Right kidney (tissue), 1 donor: ENCODE data around the gene GALNT9.

Source experiments
- DNase-seq: peaks from one replicate; pipeline ENCODE4 v3.0.0-alpha.2; 2016

The GALNT9 gene

DNA sequence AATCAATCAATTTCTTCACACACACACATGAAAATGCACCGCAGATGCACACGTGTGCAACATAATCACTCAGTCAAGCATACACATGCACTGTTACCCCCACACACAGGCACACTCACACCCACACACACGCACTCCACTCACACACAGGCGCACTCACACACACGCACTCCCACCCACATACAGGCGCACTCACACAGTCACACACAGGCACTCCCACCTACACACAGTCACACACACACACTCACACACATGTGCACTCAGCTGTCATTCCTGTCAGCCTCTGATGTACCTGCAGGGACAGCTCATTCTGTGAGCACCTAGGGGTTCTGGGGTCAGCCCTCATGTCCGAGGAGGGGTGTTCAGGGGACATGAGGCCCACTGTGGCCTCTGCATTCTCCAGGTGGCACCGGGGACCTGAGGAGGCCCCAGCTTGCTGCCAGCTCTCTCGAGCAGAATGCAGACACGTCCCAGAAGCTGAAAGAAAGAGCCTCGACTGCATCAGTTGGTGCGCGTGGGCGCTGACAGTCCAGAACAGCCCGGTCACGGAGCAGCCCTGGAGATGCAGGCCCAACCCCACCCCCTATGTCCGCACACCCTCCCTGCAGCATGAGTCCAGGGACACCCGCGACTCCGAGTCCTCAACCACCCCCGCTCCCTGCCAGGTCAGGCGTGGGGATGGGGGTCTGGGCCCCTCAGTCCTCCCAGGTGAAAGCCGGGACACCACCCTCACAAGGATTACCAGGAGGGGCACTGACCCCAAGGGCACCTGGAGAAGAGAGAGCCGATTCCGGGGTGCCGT is 115.8 kb downstream of the GALNT9 start:
- DNase-seq, result no peak

- DNase-seq, result no peak
These were observed 117.6 kb downstream of the GALNT9 start for GRCh38 chr12:132211816-132212215.

- no peak for DNase-seq
These were observed 118.1 kb downstream of the GALNT9 start for GRCh38 chr12:132211326-132211725.

DNA sequence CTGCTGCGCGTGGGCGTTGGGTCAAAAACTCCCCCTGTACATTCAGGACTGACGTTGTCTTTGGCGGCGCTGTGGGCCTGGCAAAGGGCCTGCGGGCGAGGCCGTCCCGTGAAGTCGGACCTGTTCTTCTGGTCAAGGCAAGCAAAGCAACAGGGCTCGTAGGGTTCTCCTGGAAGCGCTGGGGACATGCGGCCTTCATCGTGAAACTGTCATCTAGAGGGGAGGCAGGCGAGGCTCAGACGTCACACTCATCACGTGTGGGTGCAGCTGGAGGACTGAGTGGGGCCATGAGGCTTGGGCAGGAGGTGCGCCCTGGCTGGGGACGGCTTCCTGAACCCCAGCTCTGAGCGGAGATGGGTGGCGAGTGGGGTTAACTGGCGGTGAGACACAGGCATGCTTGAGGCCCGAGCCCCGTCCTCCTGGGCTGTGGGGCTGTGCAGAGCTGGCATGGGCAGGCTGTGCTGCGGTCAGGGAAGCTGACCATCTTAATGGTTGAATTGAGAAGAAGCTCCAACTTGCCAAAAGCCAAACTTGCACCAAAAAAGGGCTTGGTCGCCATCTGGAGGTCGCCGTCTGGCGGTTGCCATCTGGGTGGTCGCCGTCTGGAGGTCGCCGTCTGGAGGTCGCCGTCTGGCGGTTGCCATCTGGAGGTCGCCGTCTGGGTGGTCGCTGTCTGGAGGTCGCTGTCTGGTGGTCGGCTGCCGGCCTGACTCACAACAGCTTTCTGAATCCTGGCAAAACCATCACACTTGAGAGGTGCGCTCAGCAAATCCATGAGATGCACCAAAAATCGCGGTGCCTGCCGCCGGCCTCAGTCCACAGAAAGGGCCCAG is 119.0 kb downstream of the GALNT9 start:
- no peak for DNase-seq

DNA sequence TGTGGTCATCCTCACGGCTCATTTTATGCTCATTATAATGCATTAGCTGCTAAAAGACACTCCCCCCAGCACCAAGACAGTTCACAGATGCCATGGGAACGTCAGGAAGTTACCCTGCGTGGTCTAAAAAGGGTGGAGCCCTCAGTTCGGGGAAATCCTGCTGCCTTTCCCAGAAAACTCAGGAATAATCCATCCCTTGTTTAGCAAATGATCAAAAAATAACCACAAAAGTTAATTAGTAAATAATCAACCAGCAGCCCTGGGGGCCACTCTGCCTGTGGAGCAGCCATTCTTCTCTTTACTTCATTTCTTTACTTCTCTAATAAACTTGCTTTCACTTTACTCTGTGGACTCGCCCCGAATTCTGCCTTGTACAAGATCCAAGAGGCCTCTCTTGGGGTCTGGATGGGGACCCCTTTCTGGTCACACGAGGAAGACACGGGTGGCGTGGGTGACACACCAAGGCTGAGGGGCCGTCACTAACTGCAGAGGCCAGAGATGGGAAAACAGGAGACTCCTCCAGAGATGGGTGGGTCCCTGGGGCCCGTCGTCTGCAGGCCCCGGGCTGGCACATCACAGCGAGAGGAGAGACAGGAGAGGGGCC is 119.7 kb downstream of the GALNT9 start:
- DNase-seq, result no peak

DNA sequence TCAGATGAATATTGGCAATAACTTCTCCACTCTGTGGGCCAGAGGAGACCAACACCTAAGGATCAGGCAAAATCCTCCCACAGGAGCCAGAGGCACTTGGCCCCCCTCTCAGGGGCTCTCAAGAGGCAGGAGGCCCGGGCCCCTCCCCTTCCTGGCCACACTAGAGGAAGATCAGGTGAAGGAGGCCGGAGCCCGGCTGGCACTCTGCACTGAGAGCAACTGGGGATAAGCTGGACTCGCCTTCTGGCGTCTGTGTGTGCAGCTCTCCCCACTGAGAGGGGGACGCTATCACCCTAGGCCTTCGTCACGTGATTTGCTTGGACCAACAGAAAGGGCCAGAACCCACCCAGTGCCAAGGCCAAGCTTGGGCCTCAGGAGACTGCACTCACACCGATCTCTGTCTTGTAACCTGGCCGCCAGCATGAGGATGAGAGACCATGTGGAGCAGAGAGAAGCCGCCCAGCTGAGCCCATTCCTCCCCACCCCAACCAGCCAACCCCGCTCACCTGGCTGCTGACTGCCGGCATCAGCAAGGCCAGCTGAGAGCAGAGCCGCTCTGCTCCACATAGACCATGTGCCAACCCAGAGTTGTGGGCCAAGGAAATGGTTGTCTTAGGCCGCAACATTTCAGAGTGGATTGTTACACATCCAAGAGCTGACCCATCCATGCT is 121.1 kb downstream of the GALNT9 start:
- no peak for DNase-seq

DNA sequence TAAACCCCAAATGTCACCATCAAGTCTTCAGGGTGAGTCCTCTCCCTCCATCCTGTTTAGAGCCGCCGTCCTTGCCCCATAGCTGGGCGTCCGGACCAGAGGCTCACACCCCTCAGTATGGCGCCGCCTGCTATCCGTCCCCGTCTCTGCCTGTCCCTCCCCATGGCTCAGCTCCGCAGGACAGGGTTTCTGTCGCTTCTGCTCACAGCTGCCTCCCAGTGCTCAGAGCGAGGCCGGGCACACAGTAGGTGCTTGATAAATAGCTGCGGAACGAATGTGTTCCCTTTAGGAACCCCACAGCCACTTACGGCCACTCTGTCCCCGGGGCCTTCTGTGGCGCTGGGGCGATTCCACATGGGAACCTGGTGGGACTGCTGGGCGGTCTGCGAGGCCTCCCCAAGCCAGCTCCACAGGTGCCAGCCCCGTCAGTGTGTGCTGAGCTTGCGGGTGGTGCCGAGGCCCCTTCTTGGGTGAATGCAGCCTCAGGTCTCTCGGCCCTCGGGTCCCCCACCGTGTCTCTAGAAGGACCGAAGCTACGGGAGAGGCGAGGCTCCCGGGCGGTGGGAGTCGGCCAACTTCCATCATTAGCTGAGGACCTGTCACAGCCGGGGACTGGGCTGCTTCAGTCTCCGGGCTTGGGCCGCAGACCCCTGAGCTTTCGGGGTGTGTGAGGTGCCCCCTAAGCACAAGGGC is 122.2 kb downstream of the GALNT9 start:
- no peak for DNase-seq

DNA sequence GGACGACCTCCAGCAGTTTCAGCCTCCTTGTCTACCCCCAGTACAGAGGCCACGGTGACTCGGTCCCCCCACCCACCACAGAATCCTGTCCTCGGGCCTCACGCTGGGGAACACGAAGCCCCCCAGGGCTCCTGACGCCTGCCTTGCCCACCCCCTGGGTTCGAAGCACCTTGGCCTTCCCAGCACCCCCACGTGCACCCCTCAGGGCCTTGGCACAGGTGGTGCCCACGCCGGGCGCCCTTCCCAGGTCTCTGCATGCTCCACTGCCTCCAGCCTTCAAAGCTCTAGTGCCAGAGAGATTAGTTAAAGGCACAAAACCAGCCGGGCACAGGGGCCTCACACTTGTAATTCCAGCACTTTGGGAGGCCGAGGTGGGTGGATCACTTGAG is 123.3 kb downstream of the GALNT9 start:
- no peak for DNase-seq

GRCh38 chr12:132205271-132206045 is 123.9 kb downstream of the GALNT9 start:
- peak; percentile 76 for DNase-seq

- DNase-seq, result no peak
These were observed 124.6 kb downstream of the GALNT9 start for GRCh38 chr12:132204793-132205270.

DNA sequence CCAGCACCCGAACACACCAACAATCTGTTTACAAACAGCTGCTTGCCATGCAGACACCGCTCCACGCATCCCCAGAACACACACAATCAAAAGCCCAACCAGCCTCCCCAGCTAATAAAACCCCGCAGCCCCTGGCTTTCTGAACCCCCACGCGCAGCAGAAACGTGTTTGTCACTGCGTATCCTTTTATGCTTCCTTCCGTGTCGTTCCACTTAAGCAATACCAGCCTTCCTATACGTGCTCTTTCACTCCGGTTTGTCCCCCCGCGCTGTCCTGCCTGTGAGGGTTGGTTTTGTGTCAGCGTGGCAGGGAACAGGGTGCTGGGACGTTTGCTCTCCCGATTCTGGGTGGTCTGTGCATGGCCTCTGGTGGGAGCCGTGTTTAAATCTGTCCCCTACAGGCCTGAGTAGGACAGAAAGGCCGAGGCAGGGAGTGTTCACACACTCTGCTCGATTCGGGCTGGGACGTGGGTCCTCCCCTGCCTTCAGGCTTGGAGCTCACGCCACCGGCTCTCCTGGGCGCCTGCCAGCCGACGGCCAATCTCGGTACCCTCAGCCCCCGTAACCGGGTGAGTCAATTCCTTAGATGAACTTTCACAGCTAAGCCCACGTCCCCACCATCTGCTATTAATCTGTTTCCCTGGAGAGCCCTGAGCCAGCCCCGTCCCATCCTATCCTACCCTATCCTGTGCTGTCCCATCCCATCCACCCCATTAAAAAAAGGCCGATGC is 125.2 kb downstream of the GALNT9 start:
- peak; percentile 57 for DNase-seq

DNA sequence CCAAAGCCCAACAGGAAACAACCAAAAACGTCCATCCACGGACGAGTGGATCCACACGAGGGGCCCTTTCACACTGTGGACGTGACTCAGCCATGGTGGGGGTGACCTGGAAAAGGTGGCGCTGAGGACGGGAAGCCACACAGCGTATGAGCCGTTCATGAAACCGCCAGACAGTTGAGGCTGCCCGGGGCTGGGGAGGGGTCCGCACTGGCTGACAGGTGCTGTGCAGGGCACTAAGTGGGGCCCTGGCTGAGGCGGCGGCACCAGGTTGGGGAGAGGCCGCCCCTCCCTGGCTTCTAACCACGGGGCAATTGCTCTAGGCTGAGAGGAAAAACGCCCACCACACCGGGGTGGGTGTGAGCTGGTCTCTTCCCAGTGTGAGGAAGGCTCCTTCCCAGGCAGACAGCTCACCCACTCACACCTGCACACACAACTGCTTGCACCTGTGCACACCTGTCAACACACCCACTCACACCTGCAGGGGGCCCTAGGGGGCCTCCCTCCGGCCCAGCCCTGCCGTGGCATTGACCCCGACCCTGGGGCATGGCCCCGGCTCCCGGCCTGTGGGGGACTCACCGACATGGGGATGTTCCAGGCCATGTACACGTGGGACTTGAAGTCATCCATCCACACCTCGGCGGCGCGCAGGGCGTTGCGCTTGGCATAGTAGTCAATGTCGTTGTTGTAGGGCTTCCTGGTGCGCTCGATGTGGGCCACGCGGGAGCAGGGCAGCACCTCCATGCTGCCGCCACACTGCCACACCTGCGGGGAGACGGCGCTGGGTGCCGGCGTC is 126.3 kb downstream of the GALNT9 start:
- DNase-seq, result no peak

DNA sequence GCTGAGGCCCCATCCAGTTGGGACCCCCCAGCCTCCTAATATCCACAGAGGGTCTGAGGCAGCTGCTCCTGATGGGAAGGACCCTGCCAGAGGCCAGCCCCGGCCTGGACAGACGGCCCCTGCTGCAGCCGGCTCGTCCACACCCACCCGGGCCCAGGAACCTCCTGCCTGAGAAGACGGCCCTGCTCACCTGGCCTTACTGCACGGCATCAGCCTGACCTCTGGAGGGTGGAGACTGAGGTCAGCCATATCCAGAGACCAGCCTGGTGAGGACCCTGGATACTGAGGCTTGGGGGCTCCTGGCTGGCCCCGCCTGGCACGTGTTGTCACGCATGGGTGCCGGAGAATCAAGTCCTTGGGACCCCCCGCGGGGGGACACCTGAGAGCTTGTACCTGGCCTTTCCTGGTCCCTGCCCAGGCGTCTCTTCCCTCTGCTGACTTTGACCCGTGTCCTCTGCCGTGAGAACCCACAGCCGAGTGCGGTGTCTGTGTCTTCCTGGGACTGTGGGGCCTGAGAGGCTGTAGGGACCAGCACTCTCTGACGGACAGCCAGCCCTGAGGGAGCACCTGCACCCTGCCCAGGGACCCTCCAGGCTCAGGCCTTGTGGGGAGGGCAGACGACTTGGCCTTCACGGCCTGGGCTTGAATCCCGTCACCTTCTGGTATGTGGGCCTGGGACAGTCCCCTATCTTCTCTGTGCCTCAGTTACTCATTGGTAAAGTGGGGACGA is 127.8 kb downstream of the GALNT9 start:
- DNase-seq, result no peak

- DNase-seq, result no peak
These were observed 128.6 kb downstream of the GALNT9 start for GRCh38 chr12:132200800-132201199.

DNA sequence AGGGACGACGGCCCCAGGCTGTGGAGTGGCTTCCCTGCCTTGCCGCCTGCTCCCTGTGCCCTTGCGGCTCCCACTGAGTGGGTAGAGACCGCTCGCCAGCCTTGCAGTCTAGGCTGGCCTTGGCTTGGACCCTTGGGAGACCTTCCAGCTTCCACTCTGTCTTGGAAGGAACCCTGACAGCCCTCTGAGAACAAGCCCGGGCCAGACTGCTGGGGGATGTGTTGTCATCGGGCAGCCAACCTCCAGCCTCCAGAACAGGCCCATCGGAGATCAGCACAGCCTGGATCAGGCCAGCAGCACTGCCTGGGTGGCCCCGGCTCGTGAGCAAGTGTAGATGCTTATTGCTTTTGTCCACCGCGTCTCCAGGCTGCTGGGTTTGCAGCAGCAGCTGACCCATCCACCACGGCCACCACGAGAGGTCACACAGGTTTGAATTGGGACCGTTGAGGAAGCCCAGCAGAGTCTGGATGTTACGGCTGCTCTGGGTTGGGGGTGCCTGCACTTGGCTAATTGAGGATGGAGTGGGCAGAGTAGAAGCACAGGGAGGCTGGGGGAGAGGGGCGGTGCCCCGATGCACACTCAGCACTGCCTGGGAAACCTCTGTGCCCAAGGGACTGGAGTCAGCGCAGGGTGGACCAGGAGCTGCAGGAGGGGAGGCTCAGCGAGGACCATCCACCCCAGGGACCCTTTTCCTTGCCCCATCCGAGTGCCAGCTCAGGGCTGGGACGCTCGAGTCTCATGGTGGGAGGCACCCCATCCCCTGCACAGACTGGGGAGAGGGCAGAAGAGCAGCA is 129.7 kb downstream of the GALNT9 start:
- DNase-seq, result no peak

DNA sequence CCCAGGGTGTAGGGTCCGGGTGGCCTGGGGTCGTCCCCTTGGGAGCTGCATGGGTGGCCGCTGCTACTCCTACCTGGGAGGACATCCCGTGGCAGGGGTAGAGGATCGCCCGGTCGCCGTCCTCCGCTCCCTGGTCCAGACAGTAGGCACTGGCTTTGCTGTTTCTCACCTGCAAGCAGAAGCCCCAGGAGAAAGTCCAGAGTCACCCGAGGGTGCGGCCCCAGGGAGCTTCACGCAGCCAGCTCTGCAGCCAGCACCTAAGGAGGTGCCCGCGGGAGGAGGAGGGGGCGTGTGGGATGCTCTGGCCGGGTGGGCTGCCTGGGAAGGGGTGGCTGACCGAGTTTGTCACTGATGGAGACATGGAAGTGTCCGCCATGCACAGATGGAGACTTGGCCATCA is 130.3 kb downstream of the GALNT9 start:
- no peak for DNase-seq

- DNase-seq, result no peak
These were observed 131.6 kb downstream of the GALNT9 start for GRCh38 chr12:132197581-132198354.
